CD4-positive, alpha-beta T cell treated with Interleukin-6 at 100 ng/mL for 8 hours (primary cell): ENCODE data around the gene DMBT1.
"Not testable (repeated sequence)": the region's sequence is repeated elsewhere in the genome, so short reads cannot be mapped to it uniquely, and the experiment has no call there.

Experiments
- DNase-seq: peaks from one replicate; pipeline ENCODE4 v3.0.0-alpha.2; 2020; ENCODE audit warnings: mixed read lengths, low spot score

The DMBT1 gene

DNA sequence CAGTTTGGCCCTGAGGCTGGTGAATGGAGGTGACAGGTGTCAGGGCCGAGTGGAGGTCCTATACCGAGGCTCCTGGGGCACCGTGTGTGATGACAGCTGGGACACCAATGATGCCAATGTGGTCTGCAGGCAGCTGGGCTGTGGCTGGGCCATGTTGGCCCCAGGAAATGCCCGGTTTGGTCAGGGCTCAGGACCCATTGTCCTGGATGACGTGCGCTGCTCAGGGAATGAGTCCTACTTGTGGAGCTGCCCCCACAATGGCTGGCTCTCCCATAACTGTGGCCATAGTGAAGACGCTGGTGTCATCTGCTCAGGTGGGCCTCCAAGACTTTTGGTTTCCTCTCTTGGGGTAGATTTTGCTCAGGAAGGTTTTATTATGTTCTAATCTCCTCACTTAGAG, 25.5 kb downstream of the DMBT1 start:
- not testable (repeated sequence) for DNase-seq

DNA sequence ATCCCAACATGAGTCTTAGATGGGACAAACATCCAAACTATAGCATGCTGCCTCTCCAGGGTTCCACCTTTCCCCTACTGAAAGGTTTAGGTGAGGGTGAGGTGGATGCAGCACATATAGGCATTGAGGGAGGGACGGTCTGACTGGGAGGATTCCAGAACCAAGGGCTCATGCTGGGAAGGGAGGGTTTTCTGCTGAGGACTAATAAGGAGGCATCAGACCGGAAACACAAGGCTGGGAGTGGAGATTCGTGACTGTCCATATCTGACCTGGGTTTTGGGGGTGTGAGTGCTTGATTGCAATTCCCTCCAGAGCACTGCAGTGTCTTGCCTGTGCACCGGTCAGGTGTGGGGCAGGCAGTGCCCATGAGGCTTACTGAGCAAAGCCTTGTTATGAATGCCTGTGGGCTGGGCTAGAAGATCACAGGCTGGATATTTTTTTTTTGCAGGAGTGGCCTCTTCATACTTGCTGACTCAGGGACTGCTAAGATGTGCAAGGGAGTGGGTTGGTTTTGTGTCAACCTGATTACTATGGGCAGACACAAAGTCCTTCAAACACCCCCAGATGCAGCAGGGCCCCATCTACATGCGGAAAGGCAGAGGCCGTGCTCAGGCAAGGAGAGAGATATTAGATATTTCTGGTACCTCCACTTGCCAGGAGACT, 26.7 kb downstream of the DMBT1 start:
- no peak for DNase-seq

DNA sequence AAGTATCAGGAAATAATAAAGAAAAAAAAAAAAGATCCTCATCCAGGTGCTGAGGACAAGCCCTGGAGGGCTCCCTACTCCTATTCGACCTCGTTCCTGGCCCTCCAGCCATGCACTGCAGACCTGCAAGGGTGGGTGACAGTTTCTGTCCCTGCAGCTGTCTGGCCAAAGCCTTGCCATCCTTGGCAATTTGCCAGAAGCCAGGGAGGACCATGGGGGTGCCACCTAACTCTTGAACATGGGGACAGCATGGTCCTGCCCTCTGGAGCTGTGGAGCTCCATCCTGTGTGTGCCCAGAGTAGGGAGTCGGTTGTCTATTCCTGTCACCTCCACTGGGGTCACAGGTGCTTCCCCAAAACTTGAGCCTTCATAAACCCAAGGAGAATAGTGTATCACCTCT, 27.8 kb downstream of the DMBT1 start:
- no peak for DNase-seq

DNA sequence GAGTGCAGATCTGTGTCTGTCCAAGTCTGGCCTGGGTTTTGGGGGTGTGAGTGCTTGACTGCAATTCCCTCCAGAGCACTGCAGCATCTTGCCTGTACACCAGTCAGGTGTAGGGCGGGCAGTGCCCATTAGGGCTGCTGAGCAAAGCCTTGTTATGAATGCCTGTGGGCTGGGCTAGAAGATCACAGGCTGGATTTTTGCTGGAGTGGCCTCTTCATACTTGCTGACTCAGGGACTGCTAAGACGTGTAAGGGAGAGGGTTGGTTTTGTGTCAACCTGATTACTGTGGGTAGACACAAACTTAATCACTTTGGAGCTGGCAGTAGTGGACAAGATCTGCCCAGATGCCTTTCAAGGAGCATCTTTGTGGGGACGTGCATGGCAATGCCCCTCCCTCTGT, 29.6 kb downstream of the DMBT1 start:
- DNase-seq = no peak

DNA sequence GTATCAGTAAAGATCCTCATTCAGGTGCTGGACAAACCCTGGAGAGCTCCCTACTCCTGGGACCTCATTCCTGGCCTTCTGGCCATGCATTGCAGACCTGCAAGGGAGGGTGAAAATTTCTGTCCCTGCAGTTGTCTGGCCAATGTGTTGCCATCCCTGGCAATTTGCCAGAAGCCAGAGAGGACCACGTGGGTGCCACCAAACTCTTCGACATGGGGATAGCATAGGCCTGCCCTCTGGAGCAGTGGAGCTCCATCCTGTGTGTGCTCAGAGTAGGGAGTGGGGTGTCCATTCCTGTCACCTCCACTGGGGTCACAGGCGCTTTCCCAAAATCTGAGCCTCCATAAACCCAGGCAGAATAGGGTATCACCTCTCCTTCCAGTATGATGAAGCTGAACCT, 31.2 kb downstream of the DMBT1 start:
- DNase-seq = no peak

DNA sequence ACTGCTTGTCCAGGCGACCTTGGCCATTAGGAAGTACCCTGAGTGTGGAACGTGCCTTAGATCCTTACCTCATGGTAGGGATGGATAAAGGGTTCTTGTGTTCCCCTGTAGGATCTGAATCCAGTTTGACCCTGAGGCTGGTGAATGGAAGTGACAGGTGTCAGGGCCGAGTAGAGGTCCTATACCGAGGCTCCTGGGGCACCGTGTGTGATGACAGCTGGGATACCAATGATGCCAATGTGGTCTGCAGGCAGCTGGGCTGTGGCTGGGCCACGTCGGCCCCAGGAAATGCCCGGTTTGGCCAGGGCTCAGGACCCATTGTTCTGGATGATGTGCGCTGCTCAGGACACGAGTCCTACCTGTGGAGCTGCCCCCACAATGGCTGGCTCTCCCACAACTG, 31.6 kb downstream of the DMBT1 start:
- no peak for DNase-seq

DNA sequence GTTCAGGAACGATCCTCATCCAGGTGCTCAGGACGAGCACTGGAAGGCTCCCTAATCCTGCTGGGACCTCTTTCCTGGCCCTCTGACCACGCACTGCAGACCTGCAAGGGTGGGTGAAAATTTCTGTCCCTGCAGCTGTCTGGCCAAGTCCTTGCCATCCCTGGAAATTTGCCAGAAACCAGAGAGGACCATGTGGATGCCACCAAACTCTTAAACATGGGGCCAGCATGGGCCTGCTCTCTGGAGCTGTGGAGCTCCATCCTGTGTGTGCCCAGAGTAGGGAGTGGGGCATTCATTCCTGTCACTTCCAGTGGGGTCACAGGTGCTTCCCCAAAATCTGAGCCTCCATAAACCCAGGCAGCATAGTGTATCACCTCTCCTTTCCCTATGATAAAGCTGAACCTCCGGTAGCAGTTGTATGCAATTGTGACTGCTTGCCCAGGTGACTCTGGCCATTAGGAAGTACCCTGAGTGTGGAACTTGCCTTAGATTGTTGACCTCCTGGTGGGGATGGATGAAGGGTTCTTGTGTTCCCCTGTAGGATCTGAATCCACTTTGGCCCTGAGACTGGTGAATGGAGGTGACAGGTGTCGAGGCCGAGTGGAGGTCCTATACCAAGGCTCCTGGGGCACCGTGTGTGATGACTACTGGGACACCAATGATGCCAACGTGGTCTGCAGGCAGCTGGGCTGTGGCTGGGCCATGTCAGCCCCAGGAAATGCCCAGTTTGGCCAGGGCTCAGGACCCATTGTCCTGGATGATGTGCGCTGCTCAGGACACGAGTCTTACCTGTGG, 57.1 kb downstream of the DMBT1 start:
- DNase-seq = no peak

DNA sequence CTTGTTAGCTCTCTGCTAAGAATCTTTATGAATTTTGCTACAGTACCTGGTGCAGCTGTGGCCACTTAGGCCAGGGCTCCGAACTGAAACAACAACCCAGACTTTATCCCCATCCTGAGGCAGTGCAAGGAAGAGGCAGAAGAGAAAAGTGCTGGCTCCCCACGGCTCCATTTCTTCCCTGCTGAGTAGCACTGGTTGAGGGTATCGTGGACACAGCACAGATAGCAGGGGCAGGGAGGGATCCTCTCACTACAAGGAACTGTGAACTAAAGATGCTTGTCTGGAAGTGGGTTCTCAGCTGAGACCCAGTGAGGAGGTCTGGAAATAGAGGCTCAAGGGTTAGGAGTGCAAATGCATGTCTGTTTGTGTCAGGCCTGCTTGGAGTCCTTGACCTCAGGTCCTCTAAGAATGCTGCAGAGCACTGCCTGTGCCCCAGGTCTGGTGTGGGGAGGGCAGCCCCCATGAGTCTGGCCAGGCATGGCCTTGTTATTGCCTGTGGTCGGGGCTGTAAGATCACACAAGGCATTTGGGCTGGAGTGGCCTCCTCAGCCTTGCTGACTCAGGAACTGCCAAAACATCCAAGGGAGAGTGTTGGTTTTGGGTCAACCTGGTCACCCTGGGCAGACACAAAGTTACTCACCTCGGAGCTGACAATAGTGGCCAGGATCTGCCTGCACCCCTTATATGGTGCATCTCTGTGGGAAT, 58.1 kb downstream of the DMBT1 start:
- DNase-seq = no peak

DNA sequence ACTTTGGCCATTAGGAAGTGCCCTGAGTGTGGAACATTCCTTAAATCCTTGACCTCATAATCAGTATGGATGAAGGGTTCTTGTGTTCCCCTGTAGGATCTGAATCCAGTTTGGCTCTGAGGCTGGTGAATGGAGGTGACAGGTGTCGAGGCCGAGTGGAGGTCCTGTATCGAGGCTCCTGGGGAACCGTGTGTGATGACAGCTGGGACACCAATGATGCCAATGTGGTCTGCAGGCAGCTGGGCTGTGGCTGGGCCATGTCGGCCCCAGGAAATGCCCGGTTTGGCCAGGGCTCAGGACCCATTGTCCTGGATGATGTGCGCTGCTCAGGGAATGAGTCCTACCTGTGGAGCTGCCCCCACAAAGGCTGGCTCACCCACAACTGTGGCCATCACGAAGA, 60.4 kb downstream of the DMBT1 start:
- not testable (repeated sequence) for DNase-seq

DNA sequence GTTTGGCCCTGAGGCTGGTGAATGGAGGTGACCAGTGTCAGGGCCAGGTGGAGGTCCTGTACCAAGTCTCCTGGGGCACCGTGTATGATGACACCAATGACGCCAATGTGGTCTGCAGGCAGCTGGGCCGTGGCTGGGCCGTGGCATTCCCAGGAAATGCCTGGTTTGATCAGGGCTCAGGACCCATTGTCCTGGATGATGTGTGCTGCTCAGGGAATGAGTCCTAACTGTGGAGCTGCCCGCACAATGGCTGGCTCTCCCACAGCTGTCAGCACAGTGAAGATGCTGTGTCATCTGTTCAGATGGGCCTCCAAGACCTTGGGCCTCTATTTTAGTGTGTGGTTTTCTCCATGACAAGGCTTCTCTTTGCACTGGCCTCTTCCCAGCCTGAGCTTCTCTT, 64.0 kb downstream of the DMBT1 start:
- no peak for DNase-seq

DNA sequence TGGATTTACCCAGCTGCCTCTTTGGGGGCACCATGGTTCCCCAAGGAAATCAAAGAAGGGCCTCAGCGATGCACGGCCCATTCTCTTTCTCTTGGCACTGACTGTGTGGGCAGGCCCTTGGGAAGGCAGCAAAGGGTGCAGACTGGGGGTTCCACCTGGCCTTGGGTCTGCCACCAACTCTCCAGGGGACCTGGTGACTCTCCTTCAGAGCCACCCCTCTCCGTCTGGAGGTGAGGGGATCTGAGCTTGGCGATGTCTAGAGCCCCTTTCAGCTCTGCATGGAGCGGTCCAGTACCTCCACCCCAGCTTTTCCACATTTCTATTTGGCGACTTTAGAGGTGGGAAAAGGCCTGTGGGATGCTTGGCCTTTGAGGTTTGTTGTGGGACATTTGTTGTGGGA, 70.0 kb downstream of the DMBT1 start:
- no peak for DNase-seq

DNA sequence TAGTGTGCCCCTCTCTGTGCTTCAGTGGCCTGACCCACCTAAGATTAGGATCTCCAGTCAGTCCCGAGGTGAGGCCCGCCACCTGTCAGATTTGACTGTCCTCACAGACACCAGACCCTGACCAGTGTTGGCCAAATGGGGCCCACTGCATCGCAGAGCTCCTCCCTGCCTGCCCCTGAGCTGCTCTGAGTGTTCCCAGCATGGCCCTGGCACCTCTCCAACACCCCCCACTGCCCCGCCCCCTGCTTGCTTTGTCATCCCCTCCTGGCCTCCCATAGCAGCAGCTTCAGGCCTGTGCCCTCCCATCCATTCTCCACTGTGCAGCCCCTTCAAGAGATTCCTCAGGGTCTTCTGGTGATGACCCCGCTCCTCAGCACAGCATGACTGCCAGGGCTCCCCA, 71.5 kb downstream of the DMBT1 start:
- no peak for DNase-seq

DNA sequence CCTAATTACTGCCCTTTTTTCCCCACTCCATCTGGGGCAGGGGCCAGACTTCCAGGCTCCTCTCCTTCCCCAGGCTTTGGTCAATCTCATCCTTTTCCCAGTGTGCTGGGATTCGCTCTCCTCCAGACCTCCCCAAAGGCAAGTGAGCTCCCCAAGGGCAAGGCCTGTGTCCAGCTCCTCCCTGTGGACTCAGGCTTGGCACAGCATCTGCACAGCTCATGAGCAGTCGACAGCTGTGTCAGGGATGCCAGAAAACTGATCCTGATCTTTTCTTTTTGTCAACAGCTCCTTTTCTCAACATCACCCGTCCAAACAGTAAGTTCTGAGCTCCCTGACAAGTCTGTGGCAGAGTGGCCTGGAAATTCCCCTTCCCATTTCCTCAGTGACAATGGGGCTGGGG, 72.0 kb downstream of the DMBT1 start:
- no peak for DNase-seq

DNA sequence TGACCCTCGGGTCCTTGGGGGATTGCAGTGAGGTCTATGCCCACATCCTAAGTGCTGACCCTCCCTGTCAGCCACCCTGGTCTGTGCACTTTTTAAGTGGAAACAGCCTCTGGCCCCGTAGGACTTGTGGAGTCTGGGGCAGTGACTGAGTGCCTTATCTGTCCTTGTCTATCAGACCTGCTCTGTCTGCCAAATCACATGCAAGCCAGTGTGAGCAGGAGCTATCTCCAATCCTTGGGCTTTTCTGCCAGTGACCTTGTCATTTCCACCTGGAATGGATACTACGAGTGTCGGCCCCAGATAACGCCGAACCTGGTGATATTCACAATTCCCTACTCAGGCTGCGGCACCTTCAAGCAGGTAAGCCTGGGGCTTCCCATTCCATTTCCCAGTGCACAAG, 76.4 kb downstream of the DMBT1 start:
- no peak for DNase-seq

DNA sequence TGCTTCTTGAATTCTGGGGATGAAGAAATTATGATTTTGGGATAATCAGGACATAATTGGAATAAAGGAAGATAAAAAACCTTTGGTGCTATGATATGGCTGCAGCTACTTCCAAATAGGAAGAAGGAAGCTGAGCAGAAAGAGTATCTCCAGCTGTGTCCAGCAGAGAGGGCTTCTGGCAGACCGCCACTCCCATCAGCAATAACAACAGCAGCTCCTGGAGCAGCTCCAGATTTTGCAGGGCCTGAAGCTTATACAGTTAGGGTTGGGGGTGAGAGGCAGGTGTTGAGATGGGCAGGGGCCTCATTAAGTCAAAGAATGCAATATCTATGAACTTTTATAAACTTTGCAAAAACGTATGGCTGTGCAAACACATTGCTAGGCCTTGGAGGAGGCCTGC, 76.8 kb downstream of the DMBT1 start:
- DNase-seq = no peak

DNA sequence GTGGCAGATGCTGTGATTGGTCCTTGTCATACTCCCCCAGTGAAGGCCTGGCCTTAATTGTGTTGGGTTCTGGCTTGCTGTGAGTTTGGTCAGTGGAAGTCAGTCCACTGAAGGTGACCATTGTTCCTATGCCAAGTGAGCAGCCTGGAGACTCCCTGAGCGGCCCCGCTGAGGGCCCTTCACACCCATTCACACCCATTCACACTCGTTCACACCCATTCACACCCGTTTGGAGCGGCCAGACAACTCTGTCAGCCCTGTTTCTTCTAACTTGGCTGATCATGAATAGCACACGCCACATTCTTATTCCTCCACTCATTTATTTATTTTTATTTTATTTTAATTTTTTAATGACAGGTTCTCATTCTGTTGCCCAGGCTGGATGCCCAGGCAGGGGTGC, 77.6 kb downstream of the DMBT1 start:
- no peak for DNase-seq

DNA sequence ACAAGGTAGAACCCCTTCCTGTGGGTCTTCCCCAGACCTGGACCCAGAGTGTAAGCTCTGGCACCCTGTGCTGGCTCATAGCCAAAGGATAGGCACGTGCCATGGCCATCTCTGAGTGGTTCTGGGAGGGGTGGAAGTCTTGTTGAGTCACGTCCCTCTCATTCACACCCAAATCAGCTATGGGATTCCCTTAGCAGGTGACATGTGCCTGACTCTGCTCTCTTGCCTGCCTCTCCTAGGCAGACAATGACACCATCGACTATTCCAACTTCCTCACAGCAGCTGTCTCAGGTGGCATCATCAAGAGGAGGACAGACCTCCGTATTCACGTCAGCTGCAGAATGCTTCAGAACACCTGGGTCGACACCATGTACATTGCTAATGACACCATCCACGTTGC, 79.2 kb downstream of the DMBT1 start:
- no peak for DNase-seq

DNA sequence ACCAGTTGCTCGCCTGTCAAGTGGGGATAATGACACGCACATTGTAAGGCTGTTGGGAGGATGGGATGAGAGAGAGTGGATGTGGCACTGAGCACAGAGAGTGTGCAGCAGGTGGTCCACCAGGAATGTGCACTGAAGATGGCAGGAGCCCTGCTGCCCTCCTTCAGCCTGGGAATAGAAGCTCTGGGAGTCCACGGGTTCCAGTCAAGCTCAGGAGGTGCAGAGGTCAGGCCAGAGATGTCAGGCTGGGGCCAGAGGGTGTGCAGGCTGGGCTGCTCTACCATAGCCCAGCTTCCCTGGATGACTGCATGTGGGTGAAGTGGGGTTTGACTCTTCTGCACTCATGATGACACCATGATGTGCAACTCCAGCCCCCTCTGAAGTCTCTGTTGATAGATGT, 80.4 kb downstream of the DMBT1 start:
- no peak for DNase-seq

DNA sequence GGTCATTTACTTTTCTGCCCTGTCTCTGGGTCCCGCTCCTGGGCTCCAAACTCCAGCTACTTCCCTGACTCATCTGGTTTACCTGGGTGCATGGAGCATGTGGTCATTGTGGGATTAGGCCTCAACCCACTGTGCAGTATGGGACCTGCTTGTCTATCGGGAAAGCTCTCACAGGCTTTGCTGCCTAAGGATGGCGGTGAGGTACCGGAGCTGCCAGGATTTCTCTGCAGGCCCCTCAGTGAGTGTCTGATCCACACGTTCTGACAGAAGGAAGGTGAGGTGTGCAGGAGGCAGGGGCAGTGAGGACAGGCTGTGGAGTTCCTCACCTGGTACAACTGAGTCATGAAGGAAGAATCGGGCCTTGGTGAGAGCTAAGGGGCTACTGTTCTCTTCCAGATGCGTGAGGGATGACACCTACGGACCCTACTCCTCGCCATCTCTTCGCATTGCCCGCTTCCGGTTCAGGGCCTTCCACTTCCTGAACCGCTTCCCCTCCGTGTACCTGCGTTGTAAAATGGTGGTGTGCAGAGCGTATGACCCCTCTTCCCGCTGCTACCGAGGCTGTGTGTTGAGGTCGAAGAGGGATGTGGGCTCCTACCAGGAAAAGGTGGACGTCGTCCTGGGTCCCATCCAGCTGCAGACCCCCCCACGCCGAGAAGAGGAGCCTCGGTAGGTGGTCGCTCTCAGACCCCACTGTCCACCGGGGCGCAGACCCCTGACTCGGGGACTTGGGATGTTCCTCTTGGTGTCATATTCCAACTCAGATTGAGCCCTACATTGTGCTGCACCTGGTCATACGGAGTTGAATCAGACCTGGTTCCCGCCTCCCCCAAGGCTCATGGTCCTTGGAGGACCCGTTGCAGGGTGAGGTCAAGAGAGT, 82.4 kb downstream of the DMBT1 start:
- no peak for DNase-seq

DNA sequence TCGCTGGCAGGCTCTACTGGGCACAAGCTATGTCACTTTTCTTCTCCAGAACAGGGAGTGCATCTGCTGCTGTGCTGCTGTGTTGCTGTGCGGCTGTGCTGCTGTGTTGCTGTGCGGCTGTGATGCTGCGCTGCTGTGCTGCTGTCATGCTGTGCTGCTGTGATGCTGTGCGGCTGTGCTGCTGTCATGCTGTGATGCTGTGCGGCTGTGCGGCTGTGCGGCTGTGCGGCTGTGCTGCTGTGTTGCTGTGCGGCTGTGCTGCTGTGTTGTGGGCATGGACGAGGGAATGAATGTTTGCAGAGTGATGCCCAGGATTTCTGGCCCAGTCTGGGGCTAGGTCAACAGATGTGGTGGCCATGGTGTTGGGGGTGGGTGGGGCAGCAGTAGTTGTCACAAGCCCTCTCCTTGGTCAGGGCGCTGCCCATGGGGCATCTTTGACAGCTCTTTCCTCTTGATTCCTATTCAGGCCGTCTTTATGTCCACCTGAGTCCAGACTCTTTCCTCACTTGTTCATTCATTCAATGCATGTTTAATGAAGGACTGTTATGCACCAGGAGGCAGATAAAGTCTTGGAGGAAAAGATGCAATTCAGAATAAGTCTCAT, 83.5 kb downstream of the DMBT1 start:
- DNase-seq = no peak

DNA sequence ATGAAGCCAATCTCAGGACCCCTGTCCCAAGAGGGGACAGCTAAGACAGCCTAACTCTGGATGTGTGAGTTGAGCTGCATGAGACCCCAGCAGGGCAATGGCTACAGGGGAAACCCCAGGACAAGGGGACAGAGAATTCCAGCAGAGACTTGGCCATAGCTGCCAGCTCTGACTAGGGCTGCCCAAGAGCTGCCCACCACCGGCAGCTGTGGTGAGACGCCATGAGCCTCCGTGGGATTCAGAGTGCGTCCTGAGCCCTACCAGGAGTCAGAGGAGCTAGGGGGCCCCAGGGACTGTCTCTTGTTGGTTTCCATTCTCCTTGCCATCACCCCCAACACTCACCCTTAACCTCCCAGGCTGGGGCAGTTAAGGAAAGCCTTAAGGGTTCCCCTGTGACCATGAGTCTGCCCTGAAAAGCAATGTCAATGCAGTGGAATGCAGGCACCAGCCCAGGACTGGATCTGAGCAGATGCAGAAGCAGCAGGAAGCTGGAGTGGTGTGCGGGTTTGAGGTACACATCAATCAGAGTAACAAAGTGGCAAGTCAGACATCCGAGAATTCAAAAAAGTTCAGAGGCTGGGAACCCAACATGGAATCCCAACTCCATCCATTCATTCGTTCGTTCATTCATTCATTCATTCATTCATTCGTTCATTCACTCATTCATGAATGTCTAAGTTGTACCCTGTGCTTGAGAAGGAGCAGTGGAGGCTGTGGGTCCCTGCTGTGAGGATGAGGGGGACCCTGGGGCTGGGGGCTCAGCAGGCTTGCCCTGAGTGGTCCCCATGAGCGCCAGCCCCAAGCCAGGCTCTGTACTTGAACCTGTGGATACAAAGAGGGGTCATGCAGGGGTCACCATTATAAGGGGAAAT, 86.2 kb downstream of the DMBT1 start:
- no peak for DNase-seq
